Activated CD4-positive, alpha-beta T cell treated with anti-CD3 and anti-CD28 coated beads for 48 hours (primary cell): ENCODE data around the gene F2RL2.
A peak's percentile ranks its signal among the peaks of the same experiment; 100 is the strongest.

Source experiments
- DNase-seq: peaks from one replicate; pipeline ENCODE4 v3.0.0-alpha.2; 2020

Gene F2RL2, protein sequence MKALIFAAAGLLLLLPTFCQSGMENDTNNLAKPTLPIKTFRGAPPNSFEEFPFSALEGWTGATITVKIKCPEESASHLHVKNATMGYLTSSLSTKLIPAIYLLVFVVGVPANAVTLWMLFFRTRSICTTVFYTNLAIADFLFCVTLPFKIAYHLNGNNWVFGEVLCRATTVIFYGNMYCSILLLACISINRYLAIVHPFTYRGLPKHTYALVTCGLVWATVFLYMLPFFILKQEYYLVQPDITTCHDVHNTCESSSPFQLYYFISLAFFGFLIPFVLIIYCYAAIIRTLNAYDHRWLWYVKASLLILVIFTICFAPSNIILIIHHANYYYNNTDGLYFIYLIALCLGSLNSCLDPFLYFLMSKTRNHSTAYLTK

GRCh38 chr5:76622973-76623596, at the start of gene F2RL2:
TSS of gene F2RL2 (minus strand) at chr5:76623403. CDS start at chr5:76623230, 173 bp downstream.
- no peak for DNase-seq

GRCh38 chr5:76672242-76672641, 49.0 kb upstream of the F2RL2 start:
- no peak for DNase-seq

DNA sequence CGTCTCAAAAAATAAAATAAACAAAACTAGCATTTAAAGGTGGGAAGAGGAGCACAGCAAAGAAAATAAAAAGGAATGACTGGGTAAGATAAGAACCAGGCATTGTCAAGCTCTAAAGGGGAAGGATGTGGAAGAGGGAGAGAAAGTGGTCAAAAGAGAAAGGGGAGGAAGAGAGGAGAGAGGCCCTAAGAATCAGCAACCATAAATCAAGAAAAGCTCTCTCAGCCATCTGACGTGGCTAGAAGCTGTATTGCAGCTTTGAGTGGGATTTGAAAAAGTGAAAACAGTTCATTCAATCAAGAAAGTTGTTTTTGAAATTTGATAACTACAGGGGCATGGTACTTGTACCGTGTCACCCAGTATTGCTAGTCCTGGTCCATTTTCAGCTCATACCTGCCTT, 47.3 kb upstream of the F2RL2 start:
- no peak for DNase-seq

DNA sequence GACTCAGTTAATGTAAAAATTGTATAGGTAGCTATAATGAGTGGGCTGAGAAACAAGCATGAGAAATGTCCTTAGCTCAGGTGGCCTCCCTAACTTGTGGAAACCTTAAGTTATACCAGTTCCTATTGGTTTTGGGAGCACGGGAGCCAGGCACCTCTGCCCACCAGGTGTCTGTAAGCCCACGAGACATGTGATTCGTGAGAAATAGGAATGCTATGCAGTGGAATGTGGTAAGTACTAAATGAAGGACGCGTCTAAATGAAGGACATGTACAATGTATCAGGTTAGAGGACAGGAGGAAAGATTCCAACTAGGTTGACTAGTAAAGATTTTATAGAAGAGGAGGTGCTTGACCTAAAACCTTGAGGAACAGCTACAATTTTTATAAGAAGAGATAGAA, 46.0 kb upstream of the F2RL2 start:
- DNase-seq = no peak

- no peak for DNase-seq
Observed at GRCh38 chr5:76667495-76667894, 44.3 kb upstream of the F2RL2 start.

DNA sequence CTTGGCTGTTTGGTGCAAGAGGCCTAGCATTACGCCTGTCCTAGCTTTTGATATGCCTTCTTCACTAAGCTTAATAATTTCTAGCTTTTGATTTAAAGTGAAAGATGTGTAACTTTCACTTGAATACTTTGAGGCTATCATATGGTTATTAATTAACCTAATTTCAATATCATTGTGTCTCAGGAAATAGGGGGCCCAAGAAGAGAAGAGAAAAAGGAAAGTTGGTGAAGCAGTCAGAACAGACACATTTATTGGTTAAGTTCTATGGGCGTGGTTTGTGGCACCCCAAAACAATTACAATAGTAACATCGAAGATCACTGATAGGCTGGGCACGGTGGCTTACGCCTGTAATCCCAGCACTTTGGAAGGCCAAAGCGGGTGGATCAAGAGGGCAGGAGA, 40.9 kb upstream of the F2RL2 start:
- no peak for DNase-seq

GRCh38 chr5:76663573-76663972, 40.4 kb upstream of the F2RL2 start:
- no peak for DNase-seq

DNA sequence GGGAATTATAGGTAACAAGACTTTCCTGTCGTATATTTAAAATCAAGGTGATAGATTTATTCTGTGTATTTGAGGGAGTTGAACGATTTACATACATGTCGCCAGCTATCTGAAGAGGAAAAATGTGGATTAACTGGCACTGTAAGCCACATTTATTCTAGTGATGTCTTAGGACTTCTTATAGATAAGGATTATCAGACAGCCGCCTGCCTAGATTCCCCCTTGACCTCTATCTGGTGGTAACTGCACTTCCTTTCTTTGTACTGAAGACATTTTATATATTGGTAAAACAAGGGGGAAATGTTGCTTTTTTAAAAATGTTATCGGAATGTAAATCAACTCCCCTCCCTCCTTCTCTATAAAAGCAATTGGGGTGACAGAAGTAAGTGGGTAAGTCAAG, 39.3 kb upstream of the F2RL2 start:
- DNase-seq = no peak

DNA sequence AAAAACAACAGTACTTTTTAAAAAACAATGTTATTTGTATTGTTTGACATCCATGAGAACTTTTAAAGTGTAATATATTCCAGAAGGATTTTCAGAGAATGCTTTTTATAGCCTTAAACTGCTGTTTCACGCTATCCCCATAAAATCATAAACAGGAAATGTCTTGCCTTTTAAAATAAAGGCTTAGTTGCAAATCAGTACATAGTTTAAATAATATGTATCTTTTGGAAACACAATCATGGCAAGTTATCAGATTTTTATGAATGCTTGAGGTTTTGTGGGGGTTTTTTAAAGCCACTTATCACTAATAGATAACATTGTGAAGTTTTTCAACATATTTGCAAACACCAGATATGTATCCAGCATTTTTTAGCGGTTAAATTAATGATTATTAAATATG, 37.2 kb upstream of the F2RL2 start:
- DNase-seq = no peak

DNA sequence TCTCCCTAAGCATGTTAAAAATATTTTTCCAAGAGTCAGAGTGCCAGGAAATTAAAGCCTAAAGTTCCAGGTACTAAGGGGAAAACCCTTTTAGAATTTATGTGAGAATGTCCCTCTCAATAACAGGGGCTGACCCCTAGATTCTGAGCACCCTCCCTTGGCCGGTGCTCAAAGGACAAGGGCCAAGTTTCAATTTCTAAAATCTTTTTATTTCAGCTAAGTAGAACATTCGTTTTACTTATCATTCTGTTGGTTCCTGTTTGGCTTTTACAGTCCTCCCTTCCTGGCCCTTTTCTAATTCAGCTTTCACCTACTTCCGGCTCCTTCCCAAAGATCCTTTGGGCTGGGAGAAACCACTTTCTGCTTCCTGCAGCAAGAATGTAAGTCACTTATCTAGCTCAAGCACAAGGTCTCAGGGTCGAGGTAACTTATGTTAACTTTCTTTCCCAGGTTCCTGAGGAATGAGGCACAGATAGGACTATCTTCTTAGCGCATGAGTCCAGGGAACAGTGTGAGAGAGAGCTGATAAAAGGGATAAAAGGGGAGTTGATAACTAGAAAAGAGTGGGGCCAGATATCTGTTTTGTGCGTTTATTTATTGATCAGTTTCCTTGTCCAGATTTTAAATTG, 34.6 kb upstream of the F2RL2 start:
- DNase-seq = no peak

GRCh38 chr5:76657091-76657490, 33.9 kb upstream of the F2RL2 start:
- no peak for DNase-seq

- DNase-seq = no peak
Observed at GRCh38 chr5:76652809-76653414, 29.7 kb upstream of the F2RL2 start.

DNA sequence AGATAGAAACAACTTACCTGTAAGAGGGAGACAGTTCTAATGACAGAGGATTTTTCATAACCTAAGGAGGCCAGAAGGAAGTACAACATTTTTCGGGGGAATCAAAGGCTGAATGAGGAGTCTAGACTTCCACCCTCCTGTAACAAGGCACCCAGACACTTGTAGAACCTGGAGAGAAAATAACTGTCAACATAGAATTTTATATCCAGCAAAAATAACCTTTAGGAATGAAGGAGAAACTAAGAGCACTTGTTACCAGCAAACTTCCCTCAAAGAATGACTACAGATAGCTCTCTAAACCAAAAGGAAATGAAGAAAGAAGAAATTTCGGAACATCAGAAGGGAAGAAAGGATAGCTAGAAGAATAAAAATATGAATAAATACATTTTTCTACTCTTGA, 25.9 kb upstream of the F2RL2 start:
- no peak for DNase-seq

DNA sequence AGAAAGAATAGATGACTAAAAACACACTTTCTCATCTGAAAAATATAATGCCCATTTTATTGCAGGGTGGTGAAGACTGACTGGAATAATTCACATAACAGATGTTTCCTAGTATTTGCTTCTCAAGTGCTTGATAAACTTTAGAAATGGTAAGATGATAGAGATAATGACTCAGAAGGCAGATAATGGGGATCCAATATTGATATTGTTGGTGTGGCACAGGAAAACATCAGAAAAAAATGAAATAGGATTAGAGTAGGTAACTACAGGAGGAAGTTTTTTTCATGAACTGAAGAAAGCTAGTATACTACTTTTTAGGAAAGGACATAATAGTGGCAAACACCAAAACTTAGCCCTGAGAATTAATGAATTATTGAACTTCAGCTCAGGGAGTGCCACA, 20.2 kb upstream of the F2RL2 start:
- DNase-seq = no peak

DNA sequence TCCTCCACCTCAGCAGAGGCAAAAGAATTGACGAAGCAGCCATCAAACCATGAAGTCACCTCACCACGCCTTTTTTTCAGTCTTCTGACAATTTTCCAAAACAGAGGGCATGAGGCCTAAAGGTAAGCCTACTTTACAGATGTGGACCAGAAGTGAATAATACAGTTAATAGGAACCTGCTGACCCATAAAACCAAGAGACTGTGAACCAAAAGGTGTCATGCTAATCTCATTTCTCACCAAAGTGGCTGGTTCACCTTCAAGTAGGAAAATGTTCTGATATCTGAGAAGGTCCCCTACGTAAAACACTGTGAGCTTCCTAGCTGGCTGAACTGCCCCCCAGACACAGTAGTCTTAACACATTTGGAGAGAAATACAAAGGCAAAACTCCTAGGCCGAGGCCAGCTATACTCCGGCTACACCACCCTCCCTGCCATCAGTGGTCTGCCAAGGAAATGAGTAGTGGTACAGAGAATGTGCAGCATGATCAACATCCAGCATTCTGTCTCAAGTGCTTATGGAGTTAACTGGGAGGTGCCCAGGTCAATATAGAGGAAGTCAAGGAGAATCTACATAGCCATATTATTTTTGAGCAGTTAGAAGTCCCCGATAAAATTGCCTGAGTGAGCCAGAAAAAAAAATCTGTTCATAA, 19.3 kb upstream of the F2RL2 start:
- no peak for DNase-seq

DNA sequence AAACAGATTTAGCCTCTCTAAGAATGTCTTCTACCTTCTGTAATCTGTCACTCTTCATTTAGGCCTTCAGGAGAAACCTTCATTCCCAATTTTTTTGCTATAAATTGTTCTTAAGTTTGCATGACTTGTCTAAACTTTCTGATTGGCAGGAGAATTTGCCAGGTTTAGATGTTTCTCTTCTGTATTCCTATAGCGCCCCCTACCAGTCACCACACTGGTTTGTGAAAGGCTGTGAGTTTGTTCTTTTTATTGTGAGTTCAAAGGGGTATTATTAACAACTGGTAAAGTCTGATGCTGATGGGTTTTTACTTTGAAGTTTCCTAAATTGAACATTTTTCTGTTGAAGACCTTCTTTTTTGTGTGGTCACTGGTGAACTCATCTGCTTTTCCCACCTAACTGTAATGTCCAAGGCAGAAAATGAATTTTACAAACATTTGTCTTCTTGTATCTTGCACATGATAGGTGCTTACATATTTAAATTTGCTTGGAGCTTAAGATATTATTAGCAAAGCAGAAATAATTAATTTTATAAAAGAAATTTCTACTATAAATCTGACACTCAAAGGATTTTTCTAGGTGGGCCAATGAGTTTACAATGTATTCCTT, 18.4 kb upstream of the F2RL2 start:
- peak; percentile 82 for DNase-seq

DNA sequence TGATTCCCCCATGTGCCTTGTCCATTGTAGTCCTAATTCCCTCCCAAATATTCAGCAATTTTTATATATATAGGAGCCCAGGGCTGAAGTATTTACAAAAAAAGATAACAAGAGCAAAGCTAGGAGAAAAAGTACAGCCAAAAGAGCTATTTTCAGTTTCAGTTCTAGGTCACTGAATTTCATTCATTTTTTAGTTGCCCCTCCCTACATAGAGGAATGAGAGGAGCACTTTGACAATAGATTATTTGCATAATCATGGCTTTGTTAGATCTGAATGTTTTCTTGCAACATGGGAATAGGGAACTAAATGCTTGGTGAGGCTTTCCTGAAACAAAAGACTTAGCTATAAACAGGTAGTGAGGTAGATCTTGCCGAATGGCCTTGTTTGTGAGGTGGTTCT, 15.3 kb upstream of the F2RL2 start:
- no peak for DNase-seq

GRCh38 chr5:76637490-76637889, 14.3 kb upstream of the F2RL2 start:
- DNase-seq = no peak

DNA sequence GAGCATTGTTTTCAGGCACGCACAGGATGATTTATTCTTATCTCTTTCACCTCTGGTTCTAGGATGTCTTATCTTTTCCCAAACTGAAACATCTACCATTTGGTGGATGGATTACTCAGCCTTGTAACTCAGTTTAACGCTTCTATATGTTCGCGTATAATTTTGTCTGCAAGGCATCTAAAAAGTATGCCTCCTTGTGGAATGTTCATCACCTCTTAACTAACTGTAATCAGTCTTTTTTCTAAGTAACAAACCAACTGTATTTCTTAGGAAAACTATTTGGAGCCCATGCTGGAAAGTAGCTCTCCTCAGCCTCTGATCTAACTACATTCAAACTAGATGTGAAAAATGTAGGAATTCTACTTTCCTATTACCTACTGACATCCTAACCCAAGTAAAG, 11.5 kb upstream of the F2RL2 start:
- DNase-seq = no peak

GRCh38 chr5:76626738-76627137, 3.5 kb upstream of the F2RL2 start:
- no peak for DNase-seq

GRCh38 chr5:76625087-76625815, 2.0 kb upstream of the F2RL2 start:
- DNase-seq = no peak

DNA sequence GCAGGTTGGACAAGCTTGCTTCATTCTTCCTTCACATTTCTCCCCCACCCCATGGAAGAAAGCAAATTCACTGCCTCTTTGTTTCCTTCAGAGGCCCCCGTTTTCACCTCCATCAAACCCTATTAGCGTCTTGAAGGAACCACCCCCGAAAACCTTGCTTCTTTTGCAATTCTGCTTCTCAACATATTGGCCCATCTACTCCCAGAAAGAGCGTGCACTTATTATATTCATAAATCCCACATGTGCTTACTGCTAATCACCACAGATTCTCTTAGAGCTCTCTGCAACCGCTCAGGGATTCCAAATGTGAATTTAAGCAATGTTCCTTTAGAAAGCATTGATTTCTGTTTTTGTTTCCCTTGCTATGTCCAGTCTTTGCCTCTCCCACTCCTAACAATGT, 1.1 kb downstream of the F2RL2 start:
- DNase-seq = no peak
